Gastroesophageal sphincter (tissue), 4 donors: ENCODE data around the gene GRIA2. TPM values are rescaled to one million over a fixed set of nuclear protein-coding genes. Genes with fewer than 3 reads are reported as not detected.

Experiments used
- ATAC-seq: fragments of 150-250 bp; one replicate; pipeline ENCODE4 v1.9.1; 2016; ENCODE audit warnings: mild to moderate bottlenecking, moderate library complexity
- H3K27ac ChIP-seq, 4 donors: fragments of 200-600 bp; sonication (generic) in 3 of 4; 1 replicate in 3 of 4; 2 replicates in 1 of 4; pipeline ENCODE4 v1.5.1; 2016 to 2019
- H3K27me3 ChIP-seq: fragments of 200-600 bp; sonication (generic); one replicate; pipeline ENCODE4 v1.5.1; 2019
- H3K36me3 ChIP-seq, 2 donors: fragments of 200-600 bp; sonication (generic); one replicate each; pipeline ENCODE4 v1.5.1; 2019; ENCODE audit warnings: control low read depth in 1 of 2
- H3K4me1 ChIP-seq, 3 donors: fragments of 200-600 bp; sonication (generic); 1 replicate in 2 of 3; 2 replicates in 1 of 3; pipeline ENCODE4 v1.5.1; 2016 to 2019; ENCODE audit warnings: control low read depth in 2 of 3
- H3K4me3 ChIP-seq, 2 donors: fragments of 200-600 bp; sonication (generic); one replicate each; pipeline ENCODE4 v1.5.1; 2019; ENCODE audit warnings: mild to moderate bottlenecking in 1 of 2, moderate library complexity in 1 of 2
- H3K9me3 ChIP-seq, 3 donors: fragments of 200-600 bp; sonication (generic); one replicate each; pipeline ENCODE4 v1.5.1; 2017 to 2019; ENCODE audit warnings: control low read depth in 2 of 3
- CTCF ChIP-seq, 4 experiments: fragments of 200-600 bp in 2 of 4; fragments of 450-650 bp in 2 of 4; sonication (generic) in 1 of 4; IDR thresholded peaks; one replicate each; pipeline ENCODE4 v1.5.1; 2017 to 2019; ENCODE audit warnings: antibody characterized with exemption in 4 of 4, mild to moderate bottlenecking in 2 of 4, moderate library complexity in 2 of 4
- EP300 ChIP-seq: sonication (generic); formaldehyde crosslinking; IDR thresholded peaks from one replicate; pipeline ENCODE4 v1.6.1; 2017; ENCODE audit warnings: antibody characterized with exemption, mild to moderate bottlenecking
- POLR2A ChIP-seq, 2 donors: fragments of 450-650 bp; IDR thresholded peaks; one replicate each; pipeline ENCODE4 v1.6.1; 2017; ENCODE audit warnings: antibody characterized with exemption in 2 of 2, mild to moderate bottlenecking in 2 of 2, moderate library complexity in 1 of 2
- POLR2AphosphoS5 ChIP-seq: sonication (generic); formaldehyde crosslinking; IDR thresholded peaks from one replicate; pipeline ENCODE4 v1.6.1; 2017; ENCODE audit warnings: antibody characterized with exemption
- WGBS, 2 donors: methylation state at CpG; one replicate each; pipeline ENCODE4 v1.1.5; 2018; ENCODE audit warnings: low coverage in 1 of 2; 5-methylcytosine and 5-hydroxymethylcytosine counted together
- total RNA-seq, 4 donors: library from RNA; depleted of rRNA; stranded (reverse); fragments of >200 nt; gene quantifications; one replicate each; pipeline ENCODE4 v1.1.0, GENCODE V29; 2016

GRIA2 gene
- total RNA-seq, 4 donors from 2014 or later, result 0.30 to 9.8 (median 8.4) TPM; not detected in 1

- TF ChIP-seq POLR2A (IDR thresholded peaks at IDR 0.05) (no peak), CTCF (IDR thresholded peaks at IDR 0.05) (no peak), EP300 (no peak), POLR2AphosphoS5 (no peak)
- ATAC-seq, result no peak
- H3K4me1 ChIP-seq, result no peaks in the 10 kb centered on the region
- no peaks in the 10 kb centered on the region for H3K9me3 ChIP-seq
- WGBS, 2 donors, result 71 to 78% methylated on average over 3 of the region's 3 CpGs
- no peak overlapping the region for H3K27ac ChIP-seq
- H3K27me3 ChIP-seq, result no peaks in the 10 kb centered on the region
- no peaks in the 10 kb centered on the region for H3K36me3 ChIP-seq
- H3K4me3 ChIP-seq, result no peak overlapping the region
These were observed 70.1 kb downstream of the GRIA2 start for GRCh38 chr4:157290622-157291021.

GRCh38 chr4:157291071-157291470 lies 70.5 kb downstream of the GRIA2 start:
- H3K36me3 ChIP-seq, result no peaks in the 10 kb centered on the region
- no peak overlapping the region for H3K4me3 ChIP-seq
- H3K27ac ChIP-seq, result no peak overlapping the region
- H3K4me1 ChIP-seq, result no peaks in the 10 kb centered on the region
- no peaks in the 10 kb centered on the region for H3K9me3 ChIP-seq
- WGBS, 2 donors, result 58 to 63% methylated on average over 3 of the region's 3 CpGs
- no peak for ATAC-seq
- H3K27me3 ChIP-seq, result no peaks in the 10 kb centered on the region
- TF ChIP-seq EP300, result no peak
- TF ChIP-seq POLR2AphosphoS5, result no peak
- no peak for TF ChIP-seq POLR2A (IDR thresholded peaks at IDR 0.05)
- TF ChIP-seq CTCF (IDR thresholded peaks at IDR 0.05), result no peak

- H3K27me3 ChIP-seq, result no peaks in the 10 kb centered on the region
These were observed 73.1 kb downstream of the GRIA2 start for GRCh38 chr4:157293673-157294072.

GRCh38 chr4:157294575-157294974 lies 74.0 kb downstream of the GRIA2 start:
- Histone ChIP-seq H3K27me3 (no peaks in the 10 kb centered on the region), H3K27ac (no peak overlapping the region), H3K4me3 (no peak overlapping the region), H3K36me3 (no peaks in the 10 kb centered on the region), H3K4me1 (no peaks in the 10 kb centered on the region), H3K9me3 (no peaks in the 10 kb centered on the region)
- WGBS, 2 donors, result 55 to 58% methylated on average over 2 of the region's 2 CpGs
- ATAC-seq, result no peak
- TF ChIP-seq CTCF (IDR thresholded peaks at IDR 0.05) (no peak), POLR2A (IDR thresholded peaks at IDR 0.05) (no peak), POLR2AphosphoS5 (no peak), EP300 (no peak)

More at GRCh38 chr4:157293673-157294072, 73.1 kb downstream of the GRIA2 start:
- no peaks in the 10 kb centered on the region for H3K4me1 ChIP-seq
- 86 to 92% methylated on average over 4 of the region's 4 CpGs for WGBS, 2 donors
- TF ChIP-seq POLR2A (IDR thresholded peaks at IDR 0.05) (no peak), EP300 (no peak), CTCF (IDR thresholded peaks at IDR 0.05) (no peak), POLR2AphosphoS5 (no peak)
- no peaks in the 10 kb centered on the region for H3K36me3 ChIP-seq
- no peak overlapping the region for H3K27ac ChIP-seq
- no peak overlapping the region for H3K4me3 ChIP-seq
- ATAC-seq, result no peak
- no peaks in the 10 kb centered on the region for H3K9me3 ChIP-seq

- H3K4me3 ChIP-seq, result no peak overlapping the region
- H3K27me3 ChIP-seq, result no peaks in the 10 kb centered on the region
- no peaks in the 10 kb centered on the region for H3K4me1 ChIP-seq
- TF ChIP-seq EP300 (no peak), POLR2A (IDR thresholded peaks at IDR 0.05) (no peak), CTCF (IDR thresholded peaks at IDR 0.05) (no peak), POLR2AphosphoS5 (no peak)
- WGBS, 2 donors, result 30 to 43% methylated on average over 2 of the region's 2 CpGs
- no peaks in the 10 kb centered on the region for H3K9me3 ChIP-seq
- H3K36me3 ChIP-seq, result no peaks in the 10 kb centered on the region
- ATAC-seq, result no peak
- no peak overlapping the region for H3K27ac ChIP-seq
These were observed 80.2 kb downstream of the GRIA2 start for GRCh38 chr4:157300701-157301100.
